ENCODE measurements around the gene ALG8. TPM values are rescaled to one million over a fixed set of nuclear protein-coding genes. Genes with fewer than 3 reads are reported as not detected.

ALG8 gene
- total RNA-seq, 1 donor from 2014 or later: 31.4 TPM

DNA sequence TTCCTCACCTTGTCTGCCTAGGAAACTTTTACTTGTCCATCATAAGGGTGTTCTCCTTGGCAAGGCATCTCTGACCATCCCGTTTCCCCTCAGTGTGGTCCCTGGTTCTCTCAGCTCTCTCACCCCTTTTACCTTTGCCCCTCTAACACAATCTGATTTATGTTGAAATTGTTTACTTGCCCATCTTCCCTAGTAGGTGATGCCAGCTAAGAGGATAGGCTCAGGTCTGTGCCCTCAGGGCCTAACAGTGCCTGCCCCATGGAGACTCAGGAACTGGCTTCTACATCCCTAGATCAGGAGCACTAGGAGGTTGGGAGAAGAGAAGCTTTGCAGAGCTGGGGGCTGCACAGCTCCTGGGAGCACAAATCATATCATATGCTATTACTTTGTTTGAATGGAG lies 21.1 kb upstream of the ALG8 start:
- DNase-seq (ENCODE audit: low read depth, low spot score): no peak

DNA sequence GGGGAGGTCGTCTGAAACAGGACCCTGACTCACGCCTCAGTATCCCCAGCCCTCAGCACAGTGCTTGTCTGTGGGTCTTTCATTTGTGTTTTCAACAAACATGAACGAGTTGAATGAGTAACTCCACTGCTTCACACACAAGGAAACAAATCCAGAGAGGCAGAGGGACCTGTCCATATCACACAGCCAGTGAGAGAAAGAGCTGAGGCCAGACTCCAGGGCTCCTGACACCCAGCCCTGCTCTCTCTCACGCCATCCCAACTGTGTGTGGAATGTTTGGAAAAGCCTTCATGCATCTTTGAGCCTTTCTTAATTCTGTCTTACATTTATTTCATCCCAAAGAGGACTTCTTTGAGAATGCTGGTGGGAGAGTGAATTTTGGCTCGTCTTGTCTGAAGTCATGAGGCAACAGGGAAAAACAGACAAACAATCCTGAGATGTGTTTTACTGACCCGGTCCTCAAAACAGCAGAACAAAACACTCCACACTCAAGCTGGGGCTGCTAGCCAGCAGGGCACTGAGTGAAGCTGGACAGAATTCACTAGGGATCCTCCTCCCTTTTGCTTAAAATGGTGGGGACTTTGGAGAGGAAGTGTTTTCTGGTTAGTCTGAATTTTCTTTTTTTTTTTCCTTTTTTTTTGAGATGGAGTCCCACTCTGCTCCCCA lies 19.7 kb upstream of the ALG8 start:
- no peak for DNase-seq (ENCODE audit: low read depth, low spot score)

DNA sequence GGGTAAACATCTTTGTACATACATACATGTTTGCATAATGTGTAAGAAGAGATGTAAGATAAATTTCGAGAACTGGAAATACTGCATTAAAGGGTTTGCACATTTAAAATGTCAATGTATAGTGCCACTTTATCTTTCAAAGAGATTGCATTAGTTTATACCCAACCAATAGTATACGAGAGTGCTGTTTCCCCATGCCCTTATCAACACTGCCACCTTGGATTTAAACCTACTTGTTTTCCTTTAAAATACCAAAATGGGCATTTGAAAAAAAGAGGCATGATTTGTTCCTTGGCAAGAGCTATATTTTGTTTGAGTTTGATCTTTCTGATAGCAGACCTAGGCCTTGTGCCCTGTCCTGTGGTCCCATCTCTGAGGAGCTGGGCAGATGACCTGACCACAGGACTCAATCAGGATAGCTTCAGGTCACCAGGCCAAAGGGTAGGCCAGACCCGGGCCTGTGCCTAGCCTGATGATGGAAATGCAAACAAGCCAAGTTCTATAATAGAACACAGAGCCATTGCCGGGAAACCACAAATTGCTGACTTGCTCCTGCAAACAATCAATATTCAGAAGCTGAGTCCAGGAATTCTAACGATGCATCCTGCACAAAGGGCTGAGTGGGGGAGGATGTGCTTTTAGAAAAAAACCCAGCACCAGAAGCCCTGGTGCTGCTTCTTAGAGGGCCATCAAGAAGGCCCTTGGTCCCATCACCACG lies 16.9 kb upstream of the ALG8 start:
- DNase-seq (ENCODE audit: low read depth, low spot score): no peak

DNA sequence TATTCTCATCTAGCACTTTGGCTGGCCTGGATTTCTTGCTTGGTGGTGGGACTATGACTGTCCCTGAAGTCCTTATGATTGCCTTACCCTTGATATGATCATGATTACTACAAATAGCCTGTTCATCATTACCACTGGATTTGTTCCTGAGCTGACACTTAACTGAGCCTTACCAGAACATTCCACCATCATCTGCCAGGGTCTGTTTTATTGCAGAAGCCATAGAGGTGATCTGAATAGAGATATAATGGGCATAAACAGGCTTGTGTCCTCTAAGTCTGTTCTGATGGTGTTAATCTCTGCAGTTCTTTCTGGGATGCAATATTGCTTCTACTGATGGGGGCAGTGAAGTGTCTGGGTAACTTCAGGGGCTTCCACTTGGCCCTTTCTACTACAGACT lies 12.4 kb upstream of the ALG8 start:
- DNase-seq (ENCODE audit: low read depth, low spot score): no peak

DNA sequence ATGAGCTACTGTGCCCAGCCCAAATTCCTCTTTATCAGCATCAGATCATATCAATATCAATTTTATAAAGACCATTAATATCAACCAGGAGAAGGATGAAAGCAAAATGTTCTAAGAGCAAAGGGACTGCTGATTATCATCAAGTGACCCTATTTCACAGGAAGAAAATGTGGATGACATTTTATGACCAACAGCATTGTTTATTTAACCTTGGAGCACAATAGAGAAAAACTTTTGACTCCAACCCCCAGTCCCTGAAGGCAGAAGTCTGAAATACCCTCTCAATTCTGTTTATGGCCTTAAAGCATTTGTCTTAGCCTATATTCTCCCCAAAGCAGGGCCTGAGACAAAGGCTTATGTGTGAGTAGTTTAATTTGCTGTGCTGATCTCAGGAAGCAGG lies 11.3 kb upstream of the ALG8 start:
- no peak for DNase-seq (ENCODE audit: low read depth, low spot score)

DNA sequence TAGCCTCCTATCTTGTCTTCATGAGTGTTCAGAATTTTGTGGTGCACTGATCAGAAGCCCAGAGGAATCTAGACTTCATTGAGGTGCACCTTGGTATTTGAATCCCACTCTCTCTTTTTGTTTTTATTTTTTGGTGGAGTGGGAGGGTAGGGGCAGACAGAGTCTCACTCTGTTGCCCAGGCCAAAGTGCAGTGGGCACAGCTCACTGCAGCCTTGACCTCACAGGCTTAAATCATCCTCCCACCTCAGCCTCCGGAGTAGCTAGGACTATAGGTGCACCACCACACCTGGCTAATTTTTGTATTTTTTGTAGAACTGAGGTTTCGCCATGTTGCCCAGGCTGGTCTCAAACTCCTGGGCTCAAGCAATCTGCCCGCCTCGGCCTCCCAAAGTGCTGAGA lies 10.9 kb upstream of the ALG8 start:
- DNase-seq (ENCODE audit: low read depth, low spot score): no peak

DNA sequence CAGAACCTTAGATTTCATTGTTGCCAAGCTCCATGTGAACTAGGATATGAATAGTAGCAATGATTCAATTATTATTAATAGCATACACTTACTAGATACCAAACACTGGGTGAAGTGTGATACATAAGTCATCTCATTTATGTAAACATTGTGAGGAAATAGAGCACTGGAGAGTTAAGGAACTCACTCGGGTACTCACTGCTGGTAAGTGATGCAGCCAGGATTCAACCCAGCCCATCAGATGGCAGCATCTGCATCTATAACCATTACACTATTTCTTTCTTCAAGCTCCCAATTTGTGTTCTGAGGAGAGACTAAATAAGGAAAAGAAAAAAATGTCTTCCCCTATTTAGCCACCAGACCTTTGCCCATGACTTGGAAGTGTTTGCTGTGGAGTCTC lies 10.2 kb upstream of the ALG8 start:
- no peak for DNase-seq (ENCODE audit: low read depth, low spot score)

DNA sequence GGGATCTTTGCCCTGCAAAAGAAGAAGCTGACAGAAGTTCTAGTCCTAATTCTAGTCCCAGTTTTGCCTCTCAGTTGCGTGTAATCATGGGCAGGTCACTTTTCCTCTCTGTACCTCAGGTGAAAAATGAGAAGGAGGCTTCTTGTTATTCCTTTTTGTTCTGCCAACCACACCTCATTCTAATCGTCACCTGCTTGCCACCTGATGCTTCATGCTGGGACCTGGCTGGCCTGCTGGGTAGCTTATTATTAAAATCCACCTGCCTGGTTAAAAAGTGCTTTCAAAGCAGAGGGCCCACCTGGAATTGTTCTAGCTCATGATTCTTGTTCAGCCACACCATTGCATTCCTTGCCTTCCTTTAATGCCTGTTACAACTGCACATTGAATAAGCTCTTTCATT lies 8.4 kb upstream of the ALG8 start:
- no peak for DNase-seq (ENCODE audit: low read depth, low spot score)

DNA sequence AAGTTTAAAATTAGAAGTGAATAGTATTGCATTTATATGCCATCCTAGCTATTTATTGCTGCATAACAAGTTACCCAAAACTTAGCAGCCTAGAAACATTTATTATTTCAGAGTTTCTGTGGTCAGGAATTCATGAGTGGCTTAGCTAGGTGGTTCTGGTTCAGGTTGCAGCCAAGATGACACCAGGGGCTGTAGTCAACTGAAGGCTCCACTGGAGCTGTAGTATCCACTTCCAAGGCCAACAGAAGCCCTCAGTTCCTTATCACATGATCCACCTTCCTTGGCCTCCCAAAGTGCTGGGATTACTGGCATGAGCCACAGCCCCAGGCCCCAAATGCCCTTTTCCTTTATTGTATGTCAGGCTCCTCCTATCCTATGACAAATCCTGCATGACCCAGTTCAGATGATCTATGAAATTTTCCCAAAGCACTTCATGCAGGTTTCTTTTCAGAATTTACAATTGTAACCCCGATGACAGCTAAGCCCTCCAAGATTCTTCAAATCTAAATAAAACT lies 6.1 kb upstream of the ALG8 start:
- DNase-seq (ENCODE audit: low read depth, low spot score): no peak

DNA sequence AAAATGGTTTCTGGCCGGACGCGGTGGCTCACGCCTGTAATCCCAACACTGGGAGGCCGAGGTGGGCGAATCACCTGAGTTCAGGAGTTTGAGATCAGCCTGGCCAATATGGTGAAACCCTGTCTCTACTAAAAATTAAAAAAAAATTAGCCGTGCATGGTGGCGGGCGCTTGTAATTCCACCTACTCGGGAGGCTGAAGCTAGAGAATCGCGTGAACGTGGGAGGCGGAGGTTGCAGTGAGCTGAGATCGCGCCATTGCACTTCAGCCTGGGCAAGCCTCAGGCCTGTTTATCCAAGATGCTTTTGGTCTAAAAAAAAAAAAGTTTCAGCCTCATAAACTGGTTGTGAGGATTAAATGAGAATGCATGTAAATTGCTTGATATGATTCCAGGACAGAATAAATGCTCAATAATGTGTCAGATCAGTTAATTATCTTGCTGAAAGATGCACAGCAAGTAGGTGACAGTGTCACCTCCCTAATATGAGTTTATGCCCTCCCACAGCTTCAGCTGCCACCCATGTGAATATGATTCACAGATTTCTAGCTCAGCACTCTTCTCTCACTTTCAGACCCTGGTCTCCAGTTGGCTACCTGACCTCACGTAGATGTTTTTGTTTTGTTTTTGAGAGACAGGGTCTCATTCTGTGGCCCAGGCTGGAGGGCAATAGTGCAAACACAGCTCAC lies 1.1 kb upstream of the ALG8 start:
- DNase-seq (ENCODE audit: low read depth, low spot score): no peak

DNA sequence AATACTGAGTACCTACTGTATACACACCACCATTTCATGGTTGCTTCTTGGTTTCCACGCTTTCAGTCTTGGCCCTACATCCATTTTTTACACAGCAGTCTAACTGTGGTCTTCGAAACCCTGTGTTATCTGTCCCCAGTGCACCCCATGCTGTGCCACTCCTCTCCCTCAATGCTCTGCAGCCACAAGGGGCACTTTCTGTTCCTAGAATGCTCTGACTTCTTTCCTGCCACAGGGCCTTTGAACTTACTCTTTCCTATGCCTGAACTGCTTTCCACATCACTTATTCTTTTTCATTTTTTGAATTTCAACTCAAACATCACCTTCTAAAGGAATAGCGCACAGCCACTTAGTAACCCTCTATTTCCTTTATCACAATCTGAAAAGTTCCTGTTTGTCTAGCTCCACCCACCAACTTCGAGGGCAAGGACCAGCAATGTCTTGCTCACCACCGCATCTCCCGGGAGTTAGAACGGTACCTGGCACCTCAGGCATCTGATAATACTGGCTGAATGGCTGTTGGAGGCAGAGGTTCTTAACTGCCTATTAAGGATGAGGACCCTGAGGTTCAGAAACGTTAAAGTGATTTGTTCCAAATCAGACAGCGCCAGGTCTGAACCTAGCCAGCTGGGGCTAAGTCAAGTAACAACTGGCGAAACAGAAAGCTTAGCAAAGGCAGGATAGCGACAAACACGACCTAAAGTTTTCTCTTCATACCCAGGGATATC lies 568 bp downstream of the ALG8 start:
- no peak for DNase-seq (ENCODE audit: low read depth, low spot score)

DNA sequence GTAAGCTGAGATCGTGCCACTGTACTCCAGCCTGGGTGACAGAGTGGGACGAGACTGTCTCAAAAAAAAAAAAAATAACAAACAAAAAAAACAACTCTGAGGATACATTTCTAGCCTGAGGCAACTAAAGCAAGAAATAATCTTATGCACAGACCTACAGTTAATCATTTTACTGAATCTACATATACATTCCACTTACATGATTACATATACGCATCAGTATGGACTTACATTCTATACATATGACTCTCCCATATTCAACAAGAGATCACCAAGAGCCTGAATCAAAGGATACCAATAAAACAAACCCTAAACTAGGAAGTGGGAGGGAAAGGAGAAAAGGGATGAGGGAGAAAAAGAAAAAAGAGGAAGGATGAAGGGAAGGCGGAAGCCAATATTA lies 1.1 kb downstream of the ALG8 start:
- DNase-seq (ENCODE audit: low read depth, low spot score): no peak

DNA sequence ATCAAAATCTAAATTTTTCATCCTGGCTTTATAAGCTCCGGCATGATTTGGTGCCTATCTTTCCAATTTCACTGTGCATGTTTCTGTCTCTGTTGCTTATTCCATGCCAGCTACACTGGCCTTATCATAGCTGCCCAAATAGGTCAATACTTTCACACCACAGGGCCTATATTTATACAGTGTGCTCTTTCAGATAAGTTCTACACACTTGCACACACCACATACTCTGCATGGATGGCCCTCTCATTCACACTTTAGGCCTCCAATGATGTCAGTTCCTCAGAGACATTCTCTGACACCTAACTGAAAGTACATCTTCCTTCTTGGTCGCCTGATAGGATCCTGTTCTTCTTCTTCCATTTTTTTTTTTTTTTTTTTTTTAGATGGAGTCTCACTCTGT lies 7.0 kb downstream of the ALG8 start:
- DNase-seq (ENCODE audit: low read depth, low spot score): no peak

DNA sequence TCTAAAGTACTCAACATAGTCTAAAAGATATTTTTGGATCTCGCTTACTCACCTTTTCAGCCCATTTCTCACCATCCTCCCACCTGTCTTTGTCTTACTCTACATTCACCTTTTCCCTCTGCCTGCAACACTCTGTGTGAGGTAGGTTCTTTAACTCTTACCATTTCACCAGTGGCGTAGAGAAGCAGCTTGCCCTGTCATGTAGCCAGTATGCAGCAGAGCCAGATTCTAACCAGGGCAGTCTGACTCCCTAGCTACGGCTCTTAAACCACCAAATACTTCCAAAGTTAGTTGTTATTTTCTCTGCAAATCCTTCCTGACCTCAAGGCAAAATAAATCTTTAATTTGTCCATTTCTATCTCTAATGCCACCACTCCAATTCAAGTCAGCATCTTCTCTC lies 7.5 kb downstream of the ALG8 start:
- DNase-seq (ENCODE audit: low read depth, low spot score): no peak

DNA sequence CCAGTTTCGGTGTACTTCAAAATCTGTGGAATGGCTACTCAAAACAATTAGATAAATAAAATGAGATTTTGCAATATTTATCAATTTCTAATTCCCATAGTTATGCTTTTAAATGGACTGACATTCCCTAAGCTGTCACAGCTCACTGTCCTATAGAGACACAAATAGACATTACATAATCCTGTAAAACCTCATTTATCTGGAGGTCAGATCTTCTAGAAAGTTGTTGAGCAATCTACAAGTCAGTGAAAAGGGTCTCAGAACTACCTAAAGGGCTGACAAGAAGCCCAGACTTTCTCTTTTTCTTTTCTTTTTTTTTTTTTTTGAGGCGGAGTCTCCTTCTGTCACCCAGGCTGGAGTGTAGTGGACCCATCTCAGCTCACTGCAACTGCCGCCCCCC lies 12.0 kb downstream of the ALG8 start:
- DNase-seq (ENCODE audit: low read depth, low spot score): no peak

DNA sequence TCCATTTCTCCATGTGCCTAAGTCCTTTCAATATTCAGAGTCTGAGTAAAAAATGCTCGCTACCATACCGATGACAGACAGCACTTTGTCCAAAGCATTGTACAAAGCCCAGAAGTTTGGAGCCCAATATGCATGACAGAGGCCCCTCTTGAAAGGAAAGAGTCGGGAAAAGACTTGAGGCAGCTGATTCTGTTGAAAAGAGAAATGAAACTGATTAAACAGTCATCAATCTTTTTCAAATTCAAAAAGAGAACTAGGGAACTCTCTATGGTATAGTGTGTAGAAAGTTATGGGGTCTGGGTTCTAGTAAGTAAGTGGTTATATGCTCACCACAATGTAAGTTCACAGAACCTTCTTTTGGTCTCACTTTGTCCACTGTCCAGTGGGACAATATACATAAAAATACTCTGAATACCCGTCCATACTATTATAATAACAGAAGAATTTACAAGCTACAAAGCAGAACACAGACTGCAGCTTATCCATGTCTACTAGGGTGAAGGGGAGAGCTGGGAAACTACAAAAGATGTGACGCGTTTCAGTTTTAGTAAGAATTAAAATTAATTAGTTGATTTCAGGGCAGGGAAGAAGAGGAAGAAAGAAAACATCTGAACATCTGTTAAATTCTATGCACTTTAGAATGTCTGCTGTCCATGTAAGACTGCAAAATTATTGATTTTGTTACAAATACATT lies 26.7 kb downstream of the ALG8 start:
- no peak for DNase-seq (ENCODE audit: low read depth, low spot score)

DNA sequence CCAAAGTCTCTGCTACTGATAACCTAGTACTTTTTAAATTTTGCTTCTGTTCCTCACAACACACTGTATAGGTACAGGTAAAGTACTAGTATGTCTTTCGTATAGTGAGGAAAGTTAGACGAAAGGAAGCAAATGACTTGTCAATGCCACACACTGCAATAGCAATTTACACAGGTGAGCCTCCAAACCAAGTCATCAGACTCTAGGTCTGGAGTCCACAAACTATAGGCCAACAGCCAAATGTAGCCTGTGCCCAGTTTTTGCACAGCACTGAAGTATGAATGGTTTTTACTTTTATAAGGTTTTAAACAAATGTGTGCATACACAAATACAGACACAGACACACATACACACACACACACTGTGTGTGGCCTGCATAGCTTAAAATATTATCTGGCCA lies 28.1 kb downstream of the ALG8 start:
- DNase-seq (ENCODE audit: low read depth, low spot score): no peak

DNA sequence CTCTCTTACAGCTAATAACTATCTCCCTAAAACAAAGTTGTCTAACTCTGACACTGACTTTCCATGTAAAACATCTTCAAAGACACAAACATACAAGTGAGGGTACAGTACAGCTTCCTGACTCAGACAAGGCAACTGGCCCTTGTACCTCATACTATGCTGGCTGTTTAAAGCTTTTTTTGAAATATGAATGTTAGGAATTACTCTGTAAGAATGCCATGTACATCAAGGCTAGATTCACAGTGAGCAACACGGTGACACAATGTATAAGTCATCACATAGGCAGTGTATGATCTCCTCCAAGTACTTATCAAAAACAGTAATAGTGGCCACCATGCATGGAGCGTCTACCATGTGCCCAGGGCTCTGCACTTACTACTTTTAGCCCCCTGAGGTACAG lies 28.6 kb downstream of the ALG8 start:
- no peak for DNase-seq (ENCODE audit: low read depth, low spot score)

DNA sequence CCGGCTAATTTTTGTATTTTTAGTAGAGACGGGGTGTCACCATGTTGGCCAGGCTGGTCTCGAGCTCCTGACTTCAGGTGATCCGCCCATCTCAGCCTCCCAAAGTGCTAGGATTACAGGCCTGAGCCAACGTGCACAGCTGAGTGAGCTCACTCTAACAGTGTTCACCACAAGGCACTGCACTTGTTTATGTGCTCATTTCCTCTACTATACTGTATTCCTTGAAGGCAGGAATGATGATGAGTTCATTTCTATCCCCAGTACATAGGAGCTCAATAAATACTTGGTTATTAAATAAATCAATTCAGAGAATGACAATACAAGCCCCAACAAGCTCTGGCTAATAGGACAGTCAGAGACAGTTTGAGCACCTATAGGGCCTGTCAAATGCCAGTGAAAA lies 29.1 kb downstream of the ALG8 start:
- DNase-seq (ENCODE audit: low read depth, low spot score): no peak

DNA sequence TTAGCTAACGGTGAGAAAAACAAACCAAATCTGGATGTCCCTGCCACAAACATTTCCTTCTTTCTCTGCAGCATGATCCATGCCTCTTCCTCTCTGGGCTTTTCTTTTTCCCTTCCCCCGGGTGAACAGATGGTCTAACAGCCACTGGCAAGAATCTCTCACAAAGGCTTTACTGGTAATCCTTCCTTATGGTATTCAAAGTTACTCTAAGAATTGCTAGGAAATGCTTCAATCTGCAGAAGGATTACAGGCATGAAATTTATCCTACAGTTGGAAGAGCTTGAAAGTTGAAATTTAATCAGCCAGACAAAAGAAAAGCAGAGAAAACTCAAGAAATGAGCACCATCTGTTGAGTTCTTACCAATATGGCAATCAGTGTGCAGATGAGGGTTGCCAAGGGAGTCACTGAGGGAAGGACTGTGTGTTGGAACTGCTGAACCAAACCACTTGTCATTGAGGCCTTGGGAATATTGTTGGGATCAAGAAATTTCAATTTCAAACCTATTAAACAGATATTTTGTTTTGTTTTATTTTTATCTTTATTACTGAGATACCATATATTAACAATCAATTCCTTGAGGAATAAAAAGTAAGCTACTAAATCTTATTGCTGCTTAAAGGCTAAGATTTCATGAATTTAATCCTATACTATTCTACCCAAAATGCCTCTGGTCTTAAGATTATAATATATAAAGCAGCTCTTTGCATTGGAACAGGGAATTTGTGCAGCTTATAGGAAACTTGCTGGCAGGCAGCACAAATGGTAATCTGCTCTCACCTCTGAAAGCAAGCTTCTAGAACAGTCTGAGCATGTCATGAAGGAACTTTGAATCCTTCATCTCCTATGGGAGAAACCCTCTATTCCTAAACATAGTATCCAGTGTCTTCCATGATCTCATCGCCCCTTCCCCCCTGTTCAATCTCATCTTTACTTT lies 30.1 kb downstream of the ALG8 start:
- DNase-seq (ENCODE audit: low read depth, low spot score): no peak

Data from pulmonary artery endothelial cell (primary cell).